Dedifferentiated amniotic fluid mesenchymal stem cell (primary cell): ENCODE data around the gene CEP290.
A peak's percentile ranks its signal among the peaks of the same experiment; 100 is the strongest.
"Not testable (repeated sequence)": the region's sequence is repeated elsewhere in the genome, so short reads cannot be mapped to it uniquely, and the experiment has no call there.

Experiments
- DNase-seq: peaks from one replicate; pipeline ENCODE4 v3.0.0-alpha.2; 2016; ENCODE audit errors: extremely low spot score

CEP290 gene

GRCh38 chr12:88037770-88038169 lies 104.1 kb downstream of the CEP290 start:
- DNase-seq: no peak

- DNase-seq: peak; percentile 75
Measured at GRCh38 chr12:88036353-88036965, 105.4 kb downstream of the CEP290 start.

GRCh38 chr12:88035907-88036289 lies 106.0 kb downstream of the CEP290 start:
- no peak for DNase-seq

GRCh38 chr12:88035271-88035906 lies 106.5 kb downstream of the CEP290 start:
- peak; percentile 86 for DNase-seq

- DNase-seq: not testable (repeated sequence)
Measured at GRCh38 chr12:88031161-88031560, 110.7 kb downstream of the CEP290 start.

- no peak for DNase-seq
Measured at GRCh38 chr12:88029093-88029665, 112.7 kb downstream of the CEP290 start, which contains the start of gene C12orf50. TSS of gene C12orf50 (minus strand) at chr12:88029401. CDS start at chr12:88026962, 2,439 bp downstream.

GRCh38 chr12:88026196-88026595 lies 115.7 kb downstream of the CEP290 start:
- no peak for DNase-seq

- no peak for DNase-seq
Measured at GRCh38 chr12:88017964-88018363, 123.9 kb downstream of the CEP290 start.

- DNase-seq: no peak
Measured at GRCh38 chr12:88015825-88016224, 126.1 kb downstream of the CEP290 start.

- no peak for DNase-seq
Measured at GRCh38 chr12:88011755-88012154, 130.1 kb downstream of the CEP290 start.

- no peak for DNase-seq
Measured at GRCh38 chr12:88006351-88006750, 135.5 kb downstream of the CEP290 start.

GRCh38 chr12:88001327-88001726 lies 140.6 kb downstream of the CEP290 start:
- DNase-seq: no peak
